ENCODE results near the gene SLC66A3.

SLC66A3 gene

DNA sequence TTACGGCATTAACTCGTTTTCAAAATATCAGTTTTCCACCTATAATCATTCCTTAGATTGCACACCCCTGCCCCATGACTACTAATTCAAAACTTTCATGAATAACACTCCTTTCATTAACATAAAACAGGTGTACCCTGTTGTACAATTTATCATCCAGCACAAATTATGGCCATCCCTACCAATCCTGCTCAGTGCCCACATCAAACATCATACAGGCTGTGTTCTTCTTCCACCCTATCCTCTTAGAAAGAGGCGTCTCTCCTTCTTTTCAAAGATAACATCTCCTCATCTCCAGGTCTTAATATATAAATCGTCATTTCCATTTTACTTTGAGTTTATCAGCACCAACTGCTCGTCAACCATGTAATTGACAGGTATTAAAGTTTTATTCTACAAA lies 67.6 kb downstream of the SLC66A3 start:
- no peak for DNase-seq

DNA sequence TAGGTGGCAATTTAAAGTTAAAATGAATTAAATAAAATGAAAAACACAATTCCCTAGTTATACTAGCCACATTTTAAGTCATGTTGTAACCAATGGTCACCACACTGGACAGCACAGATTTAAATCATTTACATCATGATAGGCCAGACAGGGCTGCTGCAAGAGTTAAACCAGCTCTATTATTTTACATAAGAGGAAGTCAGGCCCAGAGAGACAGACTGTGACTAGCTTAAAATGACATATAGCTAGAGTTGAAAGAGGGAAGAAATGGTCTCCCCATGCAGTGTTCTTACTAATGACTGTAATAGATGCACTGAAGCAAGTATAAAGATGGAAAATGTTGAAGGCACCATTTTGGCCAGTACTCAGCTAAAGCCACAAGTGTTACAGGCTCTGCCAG lies 69.6 kb downstream of the SLC66A3 start:
- DNase-seq = no peak

DNA sequence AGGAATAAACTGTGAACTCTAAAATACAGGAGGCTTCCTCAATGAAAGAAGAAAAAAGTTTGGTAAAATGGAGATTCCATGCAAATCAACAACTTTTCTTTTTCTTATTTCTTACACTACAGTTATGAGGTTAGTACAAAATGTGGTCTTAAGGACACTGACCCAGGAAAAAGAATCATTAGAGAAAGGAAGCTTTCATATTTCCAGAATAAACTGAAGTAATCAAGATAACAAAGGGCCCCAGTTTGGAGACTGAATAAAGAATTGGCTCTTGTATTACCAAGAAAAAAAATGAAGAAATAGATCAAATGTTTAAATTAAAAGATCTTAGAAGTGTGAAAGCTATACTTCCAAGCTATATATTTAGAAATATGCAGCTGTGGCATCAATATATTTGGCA lies 72.3 kb downstream of the SLC66A3 start:
- DNase-seq = no peak
